PFSK-1 (cell line): Measurements from ENCODE around the gene PPP1R1B.

Experiments
- POLR2AphosphoS5 ChIP-seq: IDR thresholded peaks from 2 replicates; pipeline ENCODE4 v1.6.1; 2012; ENCODE audit warnings: low read depth, mild to moderate bottlenecking, control low read depth, low read length, moderate library complexity
- SIN3A ChIP-seq: IDR thresholded peaks from 2 replicates; pipeline ENCODE4 v1.6.1; 2012; ENCODE audit warnings: mild to moderate bottlenecking, low read length, moderate library complexity, borderline replicate concordance; ENCODE audit not compliant: insufficient read depth
- TAF1 ChIP-seq: IDR thresholded peaks from 2 replicates; pipeline ENCODE4 v1.6.1; 2012; ENCODE audit warnings: low read length, control low read depth, borderline replicate concordance; ENCODE audit not compliant: insufficient read depth
- TF ChIP-seq, protein P1 (sequence below), 2 experiments: IDR thresholded peaks; 2 replicates each; pipeline versions ENCODE4 v1.6.1 to v1.8.0; 2011 to 2012; ENCODE audit warnings: low read depth in 2 of 2, low read length in 2 of 2, control low read depth in 1 of 2, inconsistent platforms in 1 of 2, mild to moderate bottlenecking in 1 of 2, moderate library complexity in 1 of 2; ENCODE audit not compliant: insufficient read depth in 1 of 2

DNA sequence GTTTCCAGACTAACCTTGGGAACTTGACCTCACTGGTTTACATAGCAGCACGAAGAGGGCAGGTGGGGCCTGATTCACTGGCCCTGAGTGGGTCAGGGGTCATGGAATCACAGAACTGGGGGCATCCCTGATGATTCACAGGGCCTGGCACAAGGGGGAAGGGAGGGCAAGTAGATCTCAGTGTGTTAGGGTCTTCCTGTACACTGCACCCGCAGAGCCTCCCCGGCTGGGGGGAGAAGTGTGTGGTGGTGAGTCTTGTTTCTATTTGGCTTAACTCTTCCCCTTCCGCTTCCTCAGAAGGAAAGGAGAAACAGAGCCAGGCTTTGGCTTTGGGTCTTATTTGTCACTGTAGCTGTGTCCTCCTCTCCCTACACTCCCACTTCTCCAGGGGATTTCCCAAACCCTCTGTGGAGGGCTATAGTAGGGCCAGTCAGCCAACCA lies 13.9 kb downstream of the PPP1R1B start:
- TF ChIP-seq POLR2AphosphoS5 = no peak
- TF ChIP-seq TAF1 = no peak
- TF ChIP-seq SIN3A = no peak
- TF ChIP-seq, protein P1, sequence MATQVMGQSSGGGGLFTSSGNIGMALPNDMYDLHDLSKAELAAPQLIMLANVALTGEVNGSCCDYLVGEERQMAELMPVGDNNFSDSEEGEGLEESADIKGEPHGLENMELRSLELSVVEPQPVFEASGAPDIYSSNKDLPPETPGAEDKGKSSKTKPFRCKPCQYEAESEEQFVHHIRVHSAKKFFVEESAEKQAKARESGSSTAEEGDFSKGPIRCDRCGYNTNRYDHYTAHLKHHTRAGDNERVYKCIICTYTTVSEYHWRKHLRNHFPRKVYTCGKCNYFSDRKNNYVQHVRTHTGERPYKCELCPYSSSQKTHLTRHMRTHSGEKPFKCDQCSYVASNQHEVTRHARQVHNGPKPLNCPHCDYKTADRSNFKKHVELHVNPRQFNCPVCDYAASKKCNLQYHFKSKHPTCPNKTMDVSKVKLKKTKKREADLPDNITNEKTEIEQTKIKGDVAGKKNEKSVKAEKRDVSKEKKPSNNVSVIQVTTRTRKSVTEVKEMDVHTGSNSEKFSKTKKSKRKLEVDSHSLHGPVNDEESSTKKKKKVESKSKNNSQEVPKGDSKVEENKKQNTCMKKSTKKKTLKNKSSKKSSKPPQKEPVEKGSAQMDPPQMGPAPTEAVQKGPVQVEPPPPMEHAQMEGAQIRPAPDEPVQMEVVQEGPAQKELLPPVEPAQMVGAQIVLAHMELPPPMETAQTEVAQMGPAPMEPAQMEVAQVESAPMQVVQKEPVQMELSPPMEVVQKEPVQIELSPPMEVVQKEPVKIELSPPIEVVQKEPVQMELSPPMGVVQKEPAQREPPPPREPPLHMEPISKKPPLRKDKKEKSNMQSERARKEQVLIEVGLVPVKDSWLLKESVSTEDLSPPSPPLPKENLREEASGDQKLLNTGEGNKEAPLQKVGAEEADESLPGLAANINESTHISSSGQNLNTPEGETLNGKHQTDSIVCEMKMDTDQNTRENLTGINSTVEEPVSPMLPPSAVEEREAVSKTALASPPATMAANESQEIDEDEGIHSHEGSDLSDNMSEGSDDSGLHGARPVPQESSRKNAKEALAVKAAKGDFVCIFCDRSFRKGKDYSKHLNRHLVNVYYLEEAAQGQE (IDR thresholded peaks at IDR 0.05; ENCODE audit: insufficient read depth in 1 of 2, low read depth in 2 of 2, low read length in 2 of 2) = no peak
